MCF 10A (cell line): ENCODE measurements around the gene ERC2. TPM values are rescaled to one million over a fixed set of nuclear protein-coding genes. Genes with fewer than 3 reads are reported as not detected.

Source experiments
- BruUV-seq: library from RNA; stranded (reverse); fragments of 400-500 nt; replicated peaks from 2 replicates; lab custom pipeline; 2021; lab: Mats Ljungman, UMichigan
- CTCF ChIA-PET: fragments of 300-600 bp; sonication (Branson Sonifier 250); formaldehyde crosslinking; extraction: SDS; loops from one replicate; lab custom pipeline; 2021; ENCODE audit warnings: antibody characterized with exemption, inconsistent platforms; lab: Yijun Ruan, JAX
- POLR2A ChIA-PET: fragments of 300-600, 350-650 bp; sonication (Branson Sonifier 250); formaldehyde crosslinking; extraction: SDS; loops from one replicate; lab custom pipeline; 2020; ENCODE audit warnings: antibody characterized with exemption, inconsistent platforms; lab: Yijun Ruan, JAX
- DNase-seq: peaks from one replicate; pipeline ENCODE4 v3.0.0-alpha.2; 2018; ENCODE audit not compliant: unreplicated experiment
- H3K27ac Mint-ChIP-seq: one replicate; pipeline ENCODE4 v1.8.0; 2022; ENCODE audit warnings: mild to moderate bottlenecking, low read depth, mixed read lengths; ENCODE audit not compliant: unreplicated experiment
- H3K27me3 Mint-ChIP-seq: one replicate; pipeline ENCODE4 v1.8.0; 2022; ENCODE audit warnings: mixed read lengths; ENCODE audit not compliant: insufficient read depth, unreplicated experiment
- H3K36me3 Mint-ChIP-seq: one replicate; pipeline ENCODE4 v1.8.0; 2022; ENCODE audit warnings: mild to moderate bottlenecking, moderate library complexity, mixed read lengths; ENCODE audit not compliant: insufficient read depth, unreplicated experiment
- H3K4me1 Mint-ChIP-seq: one replicate; pipeline ENCODE4 v1.8.0; 2022; ENCODE audit warnings: mixed read lengths; ENCODE audit not compliant: insufficient read depth, unreplicated experiment
- H3K4me3 Mint-ChIP-seq: one replicate; pipeline ENCODE4 v1.8.0; 2022; ENCODE audit warnings: mild to moderate bottlenecking, moderate library complexity, mixed read lengths; ENCODE audit not compliant: unreplicated experiment
- H3K9me3 Mint-ChIP-seq: one replicate; pipeline ENCODE4 v1.8.0; 2022; ENCODE audit warnings: mixed read lengths; ENCODE audit not compliant: unreplicated experiment
- intact Hi-C: fragments of 100-400 bp; cut with micrococcal nuclease; formaldehyde crosslinking; loops from 2 replicates; pipeline ENCODE4 v1.14.1; 2022
- total RNA-seq: library from RNA; stranded (reverse); gene quantifications from 2 replicates; pipeline ENCODE4 v1.2.3, GENCODE V29; 2022
- TF ChIP-seq, protein P1 (sequence below): fragments of 200-600 bp; IDR thresholded peaks from one replicate; pipeline ENCODE4 v1.8.0; 2022; ENCODE audit warnings: antibody characterized with exemption, mild to moderate bottlenecking; ENCODE audit not compliant: unreplicated experiment

Gene ERC2
- total RNA-seq, 1 experiment from 2014 or later = 0.42 TPM

DNA sequence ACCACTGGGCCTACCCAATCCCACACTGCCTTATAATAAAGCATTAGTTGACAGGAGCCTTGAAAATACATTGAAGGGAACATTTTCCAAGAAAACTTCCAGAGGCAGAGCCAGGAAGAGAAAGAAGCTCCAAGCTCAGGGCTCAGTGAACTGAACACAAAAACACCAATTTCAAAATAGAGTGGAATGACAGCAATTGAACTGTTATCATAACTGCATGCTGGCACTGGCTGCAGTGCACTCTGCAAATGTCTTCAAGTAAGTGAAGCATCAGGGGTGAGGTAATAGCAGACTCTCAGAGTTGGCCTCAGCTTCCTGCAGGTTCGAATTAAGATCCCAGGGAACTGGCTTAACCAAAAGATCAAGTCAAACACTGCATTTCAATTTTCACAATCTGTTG, 593.2 kb downstream of the ERC2 start:
- POLR2A ChIA-PET = no interaction called here
- DNase-seq = no peak
- H3K4me3 Mint-ChIP-seq = no peak overlapping the region
- peaks cover 10% of the 10 kb centered on the region for H3K4me1 Mint-ChIP-seq
- CTCF ChIA-PET = interaction anchor here (0.6 kb wide), 1 partner anchor 9 kb away, joined by 3 read pairs; no protein-coding TSS in a partner anchor
- BruUV-seq = no TSS peak
- no peaks in the 10 kb centered on the region for H3K27me3 Mint-ChIP-seq
- H3K36me3 Mint-ChIP-seq = no peaks in the 10 kb centered on the region
- H3K27ac Mint-ChIP-seq = no peak overlapping the region
- TF ChIP-seq, protein P1, sequence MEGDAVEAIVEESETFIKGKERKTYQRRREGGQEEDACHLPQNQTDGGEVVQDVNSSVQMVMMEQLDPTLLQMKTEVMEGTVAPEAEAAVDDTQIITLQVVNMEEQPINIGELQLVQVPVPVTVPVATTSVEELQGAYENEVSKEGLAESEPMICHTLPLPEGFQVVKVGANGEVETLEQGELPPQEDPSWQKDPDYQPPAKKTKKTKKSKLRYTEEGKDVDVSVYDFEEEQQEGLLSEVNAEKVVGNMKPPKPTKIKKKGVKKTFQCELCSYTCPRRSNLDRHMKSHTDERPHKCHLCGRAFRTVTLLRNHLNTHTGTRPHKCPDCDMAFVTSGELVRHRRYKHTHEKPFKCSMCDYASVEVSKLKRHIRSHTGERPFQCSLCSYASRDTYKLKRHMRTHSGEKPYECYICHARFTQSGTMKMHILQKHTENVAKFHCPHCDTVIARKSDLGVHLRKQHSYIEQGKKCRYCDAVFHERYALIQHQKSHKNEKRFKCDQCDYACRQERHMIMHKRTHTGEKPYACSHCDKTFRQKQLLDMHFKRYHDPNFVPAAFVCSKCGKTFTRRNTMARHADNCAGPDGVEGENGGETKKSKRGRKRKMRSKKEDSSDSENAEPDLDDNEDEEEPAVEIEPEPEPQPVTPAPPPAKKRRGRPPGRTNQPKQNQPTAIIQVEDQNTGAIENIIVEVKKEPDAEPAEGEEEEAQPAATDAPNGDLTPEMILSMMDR = no peak
- intact Hi-C loops = no loop called here
- H3K9me3 Mint-ChIP-seq = no peaks in the 10 kb centered on the region

DNA sequence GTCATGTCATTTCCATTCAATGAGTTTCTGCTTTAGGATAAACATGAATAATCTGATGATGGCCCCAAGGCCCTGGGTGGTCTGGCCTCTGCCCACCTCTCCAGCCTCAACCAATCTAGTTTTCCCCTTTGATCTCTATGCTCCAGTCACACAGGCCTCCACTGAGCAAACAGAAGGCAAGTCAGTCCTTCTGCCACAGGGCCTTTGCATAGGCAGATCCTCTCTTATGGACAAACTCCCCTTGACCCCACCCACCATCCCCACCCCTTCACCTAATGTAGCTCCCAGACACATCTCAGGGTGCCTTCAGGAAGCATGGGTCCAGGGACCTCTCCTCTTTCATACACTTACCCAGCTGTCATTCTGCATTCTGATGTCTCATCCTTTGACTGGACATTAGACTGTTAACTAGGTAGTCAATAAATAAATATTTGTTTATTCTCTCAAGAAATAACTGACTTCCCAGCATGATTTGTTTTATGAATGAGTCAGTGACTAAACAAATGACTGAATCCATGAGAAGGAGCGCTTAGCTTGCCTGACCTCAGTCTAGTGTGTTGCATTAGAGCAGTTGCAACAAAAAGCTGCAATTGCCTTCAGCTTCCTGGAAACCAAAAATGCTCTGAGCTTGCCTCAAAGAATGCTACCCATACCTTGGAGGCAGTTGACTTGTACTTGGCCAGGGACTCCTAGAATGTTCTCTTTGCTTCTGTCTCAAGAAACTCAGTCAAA, 594.6 kb downstream of the ERC2 start:
- Mint-ChIP-seq H3K4me3 (no peak overlapping the region), H3K4me1 (no peaks in the 10 kb centered on the region), H3K9me3 (no peaks in the 10 kb centered on the region), H3K36me3 (no peaks in the 10 kb centered on the region), H3K27ac (no peak overlapping the region), H3K27me3 (no peaks in the 10 kb centered on the region)
- TF ChIP-seq, protein P1 = no peak
- ChIA-PET CTCF (interaction anchor here (1.0 kb wide), 1 partner anchor 127 kb away, joined by 5 read pairs; no protein-coding TSS in a partner anchor), POLR2A (interaction anchor here (0.7 kb wide), 1 partner anchor 100 kb away, joined by 4 read pairs; no protein-coding TSS in a partner anchor)
- intact Hi-C loops = no loop called here
- BruUV-seq = no TSS peak
- peak; percentile 55 for DNase-seq

DNA sequence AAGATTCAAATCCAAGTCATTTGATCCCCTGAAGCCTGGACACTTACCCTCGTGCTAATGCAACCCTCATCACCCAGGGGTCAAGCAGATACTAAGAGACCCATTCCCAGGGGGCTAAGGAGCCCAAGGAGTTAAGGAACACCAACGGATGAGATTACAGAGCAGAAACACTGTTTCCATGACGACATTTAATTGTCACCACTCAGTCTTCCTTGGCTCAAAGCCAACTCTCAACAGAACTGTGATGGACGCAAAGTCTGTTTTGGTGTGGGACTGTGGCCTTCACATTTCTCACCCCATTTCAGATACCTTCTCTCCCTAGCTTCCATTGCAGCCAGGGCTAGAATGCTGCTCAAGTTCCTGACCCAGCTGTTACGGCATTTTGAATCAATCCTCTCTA, 597.7 kb downstream of the ERC2 start:
- H3K4me1 Mint-ChIP-seq = no peaks in the 10 kb centered on the region
- TF ChIP-seq, protein P1 = no peak
- POLR2A ChIA-PET = no interaction called here
- CTCF ChIA-PET = interaction anchor here (0.7 to 1.4 kb wide), 2 partner anchors 16 to 42 kb away, joined by 3 read pairs; no protein-coding TSS in a partner anchor
- no peaks in the 10 kb centered on the region for H3K9me3 Mint-ChIP-seq
- no TSS peak for BruUV-seq
- H3K4me3 Mint-ChIP-seq = no peak overlapping the region
- H3K36me3 Mint-ChIP-seq = no peaks in the 10 kb centered on the region
- H3K27me3 Mint-ChIP-seq = no peaks in the 10 kb centered on the region
- DNase-seq = no peak
- intact Hi-C loops = no loop called here
- no peak overlapping the region for H3K27ac Mint-ChIP-seq

DNA sequence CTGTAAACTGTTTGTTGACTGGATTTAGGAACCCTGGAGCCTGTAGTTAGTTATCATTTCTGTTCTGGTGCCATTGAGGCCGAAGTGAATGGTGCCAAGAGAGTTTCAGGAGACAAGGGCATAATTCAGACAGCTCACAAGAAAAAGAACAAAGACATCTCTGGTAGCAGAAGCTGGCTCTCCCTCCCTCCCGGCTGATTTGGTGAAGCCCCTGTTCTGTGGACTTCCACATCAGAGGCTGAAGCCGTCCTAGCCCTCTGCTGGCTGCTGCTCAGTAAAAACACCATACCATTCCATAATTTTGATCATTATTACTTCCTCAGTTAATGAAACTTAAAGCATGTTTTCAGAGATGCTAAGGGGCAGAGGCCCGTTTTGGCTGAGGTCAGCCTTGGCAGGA, 599.9 kb downstream of the ERC2 start:
- DNase-seq = no peak
- intact Hi-C loops = no loop called here
- TF ChIP-seq, protein P1 = no peak
- H3K4me1 Mint-ChIP-seq = no peaks in the 10 kb centered on the region
- no peak overlapping the region for H3K27ac Mint-ChIP-seq
- CTCF ChIA-PET = interaction anchor here (0.6 kb wide), 1 partner anchor 311 kb away, joined by 3 read pairs; no protein-coding TSS in a partner anchor
- no TSS peak for BruUV-seq
- POLR2A ChIA-PET = interaction anchor here (1.2 kb wide), 1 partner anchor 11 kb away, joined by 3 read pairs; no protein-coding TSS in a partner anchor
- H3K9me3 Mint-ChIP-seq = no peaks in the 10 kb centered on the region
- no peaks in the 10 kb centered on the region for H3K27me3 Mint-ChIP-seq
- H3K36me3 Mint-ChIP-seq = no peaks in the 10 kb centered on the region
- no peak overlapping the region for H3K4me3 Mint-ChIP-seq
